Measurements from ENCODE around the gene NANOS3. TPM values are rescaled to one million over a fixed set of nuclear protein-coding genes. Genes with fewer than 3 reads are reported as not detected.

Gene NANOS3
- total and polyA plus RNA-seq, 9 of the 15 experiments (the other 6 are each of a cell fraction or from before 2014, with no cell fraction given) = not detected

DNA sequence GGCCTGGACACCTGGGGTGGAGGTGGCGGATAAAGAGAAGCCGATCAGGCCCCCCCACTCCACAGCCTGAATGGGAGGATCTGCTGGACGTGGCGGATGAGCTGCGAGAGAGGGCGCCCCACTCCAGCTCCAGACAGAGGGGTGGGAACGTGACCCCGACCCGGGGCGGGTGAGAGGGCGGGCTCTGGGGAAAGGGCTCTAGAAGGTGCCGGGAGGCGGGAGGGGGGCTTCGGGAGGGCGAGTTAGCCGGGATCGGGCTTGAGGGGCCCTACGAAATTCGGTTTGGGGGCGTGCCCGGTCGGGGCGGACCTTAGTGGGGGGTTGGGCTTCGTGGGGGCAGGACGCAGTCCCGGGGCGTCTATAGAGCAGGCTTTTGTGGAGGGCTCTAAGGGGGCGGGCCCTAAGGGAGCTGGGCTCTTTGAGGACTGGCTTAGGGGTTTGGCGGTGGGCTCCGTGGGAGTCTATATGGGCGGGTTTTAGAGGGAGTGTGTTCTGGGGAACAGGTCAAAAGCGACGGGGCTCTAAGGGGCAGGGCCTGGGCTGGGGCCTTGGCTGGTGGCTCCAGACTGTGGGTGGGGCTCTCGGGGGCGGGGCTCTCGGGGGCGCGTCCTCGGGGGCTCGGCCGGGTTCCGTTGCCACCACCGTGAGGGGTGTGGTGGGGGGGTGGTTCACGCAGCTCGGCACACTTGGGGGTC is 4.1 kb upstream of the NANOS3 start:
- no peaks in the 10 kb centered on the region for H3K27me3 ChIP-seq (ENCODE audit: control insufficient read depth in 2 of 2, insufficient read depth in 2 of 2, low read length in 2 of 2)
- peak overlapping the region; percentile 58 for H3K4me3 ChIP-seq
- peak overlapping the region; percentile 42; the same call in 1 of the 3 replicates for H3K27ac ChIP-seq (ENCODE audit: extremely low read depth, low read depth, low read length)
- H2AFZ ChIP-seq (ENCODE audit: low read depth, low read length) = peak overlapping the region; percentile 96
- H3K9me1 ChIP-seq (ENCODE audit: control insufficient read depth, insufficient read depth, low read length) = no peaks in the 10 kb centered on the region
- no peaks in the 10 kb centered on the region for H3K79me2 ChIP-seq (ENCODE audit: control insufficient read depth, insufficient read depth, low read length)
- peak; percentile 78 for FAIRE-seq
- peak; percentile 94 for ATAC-seq
- in situ Hi-C loops (cut with MboI) (loop anchor here (10.0 kb wide), 1 partner anchor 612 kb away; no protein-coding TSS in a partner anchor), intact Hi-C loops (cut with micrococcal nuclease) (no loop called here)
- H3K36me3 ChIP-seq (ENCODE audit: control insufficient read depth, insufficient read depth, low read length) = no peaks in the 10 kb centered on the region
- under 1% methylated on average over 29 of the region's 45 CpGs for WGBS (ENCODE audit: insufficient coverage, low coverage, missing lambda C conversion rate)
- H3K4me1 ChIP-seq (replicated peaks in 1 of 2; ENCODE audit: control insufficient read depth in 2 of 2, insufficient read depth in 2 of 2, low read length in 2 of 2) = peaks cover 6 to 36% of the 10 kb centered on the region in 2 experiments
- peak overlapping the region; percentile 77 for H3K4me2 ChIP-seq (ENCODE audit: insufficient read depth, low read length)
- H3K9ac ChIP-seq (ENCODE audit: insufficient read depth in 1 of 2, low read depth in 2 of 2, low read length in 2 of 2) = peak overlapping the region; percentile 62 to 89; a peak in 3 of 4 replicates
- no TSS peak for BruUV-seq (replicated peaks)
- CTCF ChIA-PET (ENCODE audit: low intra/inter-chr PET ratio) = interaction anchor here (0.6 kb wide), 1 partner anchor 101 kb away, joined by 3 read pairs; no protein-coding TSS in a partner anchor
- peak; percentile 82 to 92 (median 90) for DNase-seq (ENCODE audit: extremely low read depth in 1 of 4, low spot score in 3 of 4)
- H3K9me3 ChIP-seq (replicated peaks; ENCODE audit: control insufficient read depth, insufficient read depth, low read depth, low read length) = no peaks in the 10 kb centered on the region
- no peaks in the 10 kb centered on the region for H4K20me1 ChIP-seq (replicated peaks; ENCODE audit: control insufficient read depth, insufficient read depth, low read length)
- POLR2A ChIA-PET = interaction anchor here (1.0 to 1.5 kb wide), 2 partner anchors 26 to 208 kb away, joined by 3 to 5 read pairs; no protein-coding TSS in a partner anchor
- TF ChIP-seq, protein P1, sequence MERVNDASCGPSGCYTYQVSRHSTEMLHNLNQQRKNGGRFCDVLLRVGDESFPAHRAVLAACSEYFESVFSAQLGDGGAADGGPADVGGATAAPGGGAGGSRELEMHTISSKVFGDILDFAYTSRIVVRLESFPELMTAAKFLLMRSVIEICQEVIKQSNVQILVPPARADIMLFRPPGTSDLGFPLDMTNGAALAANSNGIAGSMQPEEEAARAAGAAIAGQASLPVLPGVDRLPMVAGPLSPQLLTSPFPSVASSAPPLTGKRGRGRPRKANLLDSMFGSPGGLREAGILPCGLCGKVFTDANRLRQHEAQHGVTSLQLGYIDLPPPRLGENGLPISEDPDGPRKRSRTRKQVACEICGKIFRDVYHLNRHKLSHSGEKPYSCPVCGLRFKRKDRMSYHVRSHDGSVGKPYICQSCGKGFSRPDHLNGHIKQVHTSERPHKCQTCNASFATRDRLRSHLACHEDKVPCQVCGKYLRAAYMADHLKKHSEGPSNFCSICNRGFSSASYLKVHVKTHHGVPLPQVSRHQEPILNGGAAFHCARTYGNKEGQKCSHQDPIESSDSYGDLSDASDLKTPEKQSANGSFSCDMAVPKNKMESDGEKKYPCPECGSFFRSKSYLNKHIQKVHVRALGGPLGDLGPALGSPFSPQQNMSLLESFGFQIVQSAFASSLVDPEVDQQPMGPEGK (CRISPR knock-in tag; IDR thresholded peaks at IDR 0.05; ENCODE audit: borderline replicate concordance) = no peak
- TF ChIP-seq CHCHD3 (CRISPR knock-in tag; IDR thresholded peaks at IDR 0.05) = no peak
- TF ChIP-seq, protein P2, sequence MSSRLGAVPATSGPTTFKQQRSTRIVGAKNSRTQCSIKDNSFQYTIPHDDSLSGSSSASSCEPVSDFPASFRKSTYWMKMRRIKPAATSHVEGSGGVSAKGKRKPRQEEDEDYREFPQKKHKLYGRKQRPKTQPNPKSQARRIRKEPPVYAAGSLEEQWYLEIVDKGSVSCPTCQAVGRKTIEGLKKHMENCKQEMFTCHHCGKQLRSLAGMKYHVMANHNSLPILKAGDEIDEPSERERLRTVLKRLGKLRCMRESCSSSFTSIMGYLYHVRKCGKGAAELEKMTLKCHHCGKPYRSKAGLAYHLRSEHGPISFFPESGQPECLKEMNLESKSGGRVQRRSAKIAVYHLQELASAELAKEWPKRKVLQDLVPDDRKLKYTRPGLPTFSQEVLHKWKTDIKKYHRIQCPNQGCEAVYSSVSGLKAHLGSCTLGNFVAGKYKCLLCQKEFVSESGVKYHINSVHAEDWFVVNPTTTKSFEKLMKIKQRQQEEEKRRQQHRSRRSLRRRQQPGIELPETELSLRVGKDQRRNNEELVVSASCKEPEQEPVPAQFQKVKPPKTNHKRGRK (tag; IDR thresholded peaks at IDR 0.05) = no peak
- TF ChIP-seq, protein P3, sequence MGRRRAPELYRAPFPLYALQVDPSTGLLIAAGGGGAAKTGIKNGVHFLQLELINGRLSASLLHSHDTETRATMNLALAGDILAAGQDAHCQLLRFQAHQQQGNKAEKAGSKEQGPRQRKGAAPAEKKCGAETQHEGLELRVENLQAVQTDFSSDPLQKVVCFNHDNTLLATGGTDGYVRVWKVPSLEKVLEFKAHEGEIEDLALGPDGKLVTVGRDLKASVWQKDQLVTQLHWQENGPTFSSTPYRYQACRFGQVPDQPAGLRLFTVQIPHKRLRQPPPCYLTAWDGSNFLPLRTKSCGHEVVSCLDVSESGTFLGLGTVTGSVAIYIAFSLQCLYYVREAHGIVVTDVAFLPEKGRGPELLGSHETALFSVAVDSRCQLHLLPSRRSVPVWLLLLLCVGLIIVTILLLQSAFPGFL (CRISPR knock-in tag; IDR thresholded peaks at IDR 0.05) = no peak
- TF ChIP-seq SP1 (CRISPR knock-in tag; IDR thresholded peaks at IDR 0.05) = peak; percentile 77
- TF ChIP-seq, protein P4, sequence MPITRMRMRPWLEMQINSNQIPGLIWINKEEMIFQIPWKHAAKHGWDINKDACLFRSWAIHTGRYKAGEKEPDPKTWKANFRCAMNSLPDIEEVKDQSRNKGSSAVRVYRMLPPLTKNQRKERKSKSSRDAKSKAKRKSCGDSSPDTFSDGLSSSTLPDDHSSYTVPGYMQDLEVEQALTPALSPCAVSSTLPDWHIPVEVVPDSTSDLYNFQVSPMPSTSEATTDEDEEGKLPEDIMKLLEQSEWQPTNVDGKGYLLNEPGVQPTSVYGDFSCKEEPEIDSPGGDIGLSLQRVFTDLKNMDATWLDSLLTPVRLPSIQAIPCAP (CRISPR knock-in tag; IDR thresholded peaks at IDR 0.05; ENCODE audit: borderline replicate concordance) = no peak
- TF ChIP-seq KDM2B (CRISPR knock-in tag; IDR thresholded peaks at IDR 0.05) = no peak
- TF ChIP-seq, protein P5, sequence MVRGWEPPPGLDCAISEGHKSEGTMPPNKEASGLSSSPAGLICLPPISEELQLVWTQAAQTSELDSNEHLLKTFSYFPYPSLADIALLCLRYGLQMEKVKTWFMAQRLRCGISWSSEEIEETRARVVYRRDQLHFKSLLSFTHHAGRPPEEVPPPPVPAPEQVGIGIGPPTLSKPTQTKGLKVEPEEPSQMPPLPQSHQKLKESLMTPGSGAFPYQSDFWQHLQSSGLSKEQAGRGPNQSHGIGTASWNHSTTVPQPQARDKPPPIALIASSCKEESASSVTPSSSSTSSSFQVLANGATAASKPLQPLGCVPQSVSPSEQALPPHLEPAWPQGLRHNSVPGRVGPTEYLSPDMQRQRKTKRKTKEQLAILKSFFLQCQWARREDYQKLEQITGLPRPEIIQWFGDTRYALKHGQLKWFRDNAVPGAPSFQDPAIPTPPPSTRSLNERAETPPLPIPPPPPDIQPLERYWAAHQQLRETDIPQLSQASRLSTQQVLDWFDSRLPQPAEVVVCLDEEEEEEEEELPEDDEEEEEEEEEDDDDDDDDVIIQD (CRISPR knock-in tag; IDR thresholded peaks at IDR 0.05) = no peak
- no peak for TF ChIP-seq PTRF (tag; IDR thresholded peaks at IDR 0.05)
- TF ChIP-seq GABPA (tag; conservative IDR thresholded peaks at IDR 0.05; ENCODE audit: low read depth) = no peak
